Measurements from ENCODE around the gene CDCA7. TPM values are rescaled to one million over a fixed set of nuclear protein-coding genes. Genes with fewer than 3 reads are reported as not detected.

CDCA7 gene
- total and polyA plus RNA-seq, 4 donors = 0.08 to 7.9 (median 0.17) TPM

DNA sequence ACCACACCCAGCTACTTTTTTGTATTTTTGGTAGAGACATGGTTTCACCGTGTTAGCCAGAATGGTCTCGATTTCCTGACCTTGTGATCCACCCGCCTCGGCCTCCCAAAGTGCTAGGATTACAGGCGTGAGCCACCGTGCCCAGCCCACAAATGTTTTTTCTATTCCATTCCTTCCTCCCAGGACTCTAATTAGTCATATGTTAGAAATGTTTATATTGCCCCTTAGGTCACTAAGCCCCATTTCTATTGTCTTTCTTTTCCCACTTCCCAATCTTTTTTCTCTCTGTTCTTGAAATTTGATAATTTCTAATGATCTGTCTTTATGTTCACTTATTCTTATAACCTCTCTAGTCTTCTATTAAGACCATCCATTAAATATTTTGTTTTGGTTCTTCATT lies 31.3 kb upstream of the CDCA7 start:
- no peak for TF ChIP-seq ZBTB33 (IDR thresholded peaks at IDR 0.05)
- no peak for TF ChIP-seq JUND (IDR thresholded peaks at IDR 0.05)
- TF ChIP-seq FOXA2 (IDR thresholded peaks at IDR 0.05) = no peak
- no peak for TF ChIP-seq SP1 (IDR thresholded peaks at IDR 0.05)
- TF ChIP-seq, protein P1, sequence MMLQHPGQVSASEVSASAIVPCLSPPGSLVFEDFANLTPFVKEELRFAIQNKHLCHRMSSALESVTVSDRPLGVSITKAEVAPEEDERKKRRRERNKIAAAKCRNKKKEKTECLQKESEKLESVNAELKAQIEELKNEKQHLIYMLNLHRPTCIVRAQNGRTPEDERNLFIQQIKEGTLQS (IDR thresholded peaks at IDR 0.05) = no peak
- TF ChIP-seq RAD21 (IDR thresholded peaks at IDR 0.05) = no peak
- TF ChIP-seq, protein P2, sequence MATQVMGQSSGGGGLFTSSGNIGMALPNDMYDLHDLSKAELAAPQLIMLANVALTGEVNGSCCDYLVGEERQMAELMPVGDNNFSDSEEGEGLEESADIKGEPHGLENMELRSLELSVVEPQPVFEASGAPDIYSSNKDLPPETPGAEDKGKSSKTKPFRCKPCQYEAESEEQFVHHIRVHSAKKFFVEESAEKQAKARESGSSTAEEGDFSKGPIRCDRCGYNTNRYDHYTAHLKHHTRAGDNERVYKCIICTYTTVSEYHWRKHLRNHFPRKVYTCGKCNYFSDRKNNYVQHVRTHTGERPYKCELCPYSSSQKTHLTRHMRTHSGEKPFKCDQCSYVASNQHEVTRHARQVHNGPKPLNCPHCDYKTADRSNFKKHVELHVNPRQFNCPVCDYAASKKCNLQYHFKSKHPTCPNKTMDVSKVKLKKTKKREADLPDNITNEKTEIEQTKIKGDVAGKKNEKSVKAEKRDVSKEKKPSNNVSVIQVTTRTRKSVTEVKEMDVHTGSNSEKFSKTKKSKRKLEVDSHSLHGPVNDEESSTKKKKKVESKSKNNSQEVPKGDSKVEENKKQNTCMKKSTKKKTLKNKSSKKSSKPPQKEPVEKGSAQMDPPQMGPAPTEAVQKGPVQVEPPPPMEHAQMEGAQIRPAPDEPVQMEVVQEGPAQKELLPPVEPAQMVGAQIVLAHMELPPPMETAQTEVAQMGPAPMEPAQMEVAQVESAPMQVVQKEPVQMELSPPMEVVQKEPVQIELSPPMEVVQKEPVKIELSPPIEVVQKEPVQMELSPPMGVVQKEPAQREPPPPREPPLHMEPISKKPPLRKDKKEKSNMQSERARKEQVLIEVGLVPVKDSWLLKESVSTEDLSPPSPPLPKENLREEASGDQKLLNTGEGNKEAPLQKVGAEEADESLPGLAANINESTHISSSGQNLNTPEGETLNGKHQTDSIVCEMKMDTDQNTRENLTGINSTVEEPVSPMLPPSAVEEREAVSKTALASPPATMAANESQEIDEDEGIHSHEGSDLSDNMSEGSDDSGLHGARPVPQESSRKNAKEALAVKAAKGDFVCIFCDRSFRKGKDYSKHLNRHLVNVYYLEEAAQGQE (IDR thresholded peaks at IDR 0.05) = no peak
- no peak for TF ChIP-seq RXRA (IDR thresholded peaks at IDR 0.05)
- TF ChIP-seq MAX (IDR thresholded peaks at IDR 0.05) = no peak
- TF ChIP-seq FOXA1 (IDR thresholded peaks at IDR 0.05) = no peak
- no peak for TF ChIP-seq EGR1 (IDR thresholded peaks at IDR 0.05; ENCODE audit: low read depth in 2 of 2)
- TF ChIP-seq GABPA (IDR thresholded peaks at IDR 0.05 in 1 of 2, conservative IDR thresholded peaks at IDR 0.05 in 1 of 2) = no peak
- TF ChIP-seq NR2F2 (IDR thresholded peaks at IDR 0.05) = no peak
- TF ChIP-seq HNF4A (conservative IDR thresholded peaks at IDR 0.05) = no peak
- no peak for TF ChIP-seq TAF1 (conservative IDR thresholded peaks at IDR 0.05)
- TF ChIP-seq, protein P3, sequence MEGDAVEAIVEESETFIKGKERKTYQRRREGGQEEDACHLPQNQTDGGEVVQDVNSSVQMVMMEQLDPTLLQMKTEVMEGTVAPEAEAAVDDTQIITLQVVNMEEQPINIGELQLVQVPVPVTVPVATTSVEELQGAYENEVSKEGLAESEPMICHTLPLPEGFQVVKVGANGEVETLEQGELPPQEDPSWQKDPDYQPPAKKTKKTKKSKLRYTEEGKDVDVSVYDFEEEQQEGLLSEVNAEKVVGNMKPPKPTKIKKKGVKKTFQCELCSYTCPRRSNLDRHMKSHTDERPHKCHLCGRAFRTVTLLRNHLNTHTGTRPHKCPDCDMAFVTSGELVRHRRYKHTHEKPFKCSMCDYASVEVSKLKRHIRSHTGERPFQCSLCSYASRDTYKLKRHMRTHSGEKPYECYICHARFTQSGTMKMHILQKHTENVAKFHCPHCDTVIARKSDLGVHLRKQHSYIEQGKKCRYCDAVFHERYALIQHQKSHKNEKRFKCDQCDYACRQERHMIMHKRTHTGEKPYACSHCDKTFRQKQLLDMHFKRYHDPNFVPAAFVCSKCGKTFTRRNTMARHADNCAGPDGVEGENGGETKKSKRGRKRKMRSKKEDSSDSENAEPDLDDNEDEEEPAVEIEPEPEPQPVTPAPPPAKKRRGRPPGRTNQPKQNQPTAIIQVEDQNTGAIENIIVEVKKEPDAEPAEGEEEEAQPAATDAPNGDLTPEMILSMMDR (IDR thresholded peaks at IDR 0.05; ENCODE audit: low read depth, low read length, missing input control) = no peak
- no peaks in the 10 kb centered on the region for H3K4me1 ChIP-seq (ENCODE audit: control insufficient read depth in 4 of 4, insufficient read depth in 4 of 4, low read length in 3 of 4)
- no peak overlapping the region for H3K9ac ChIP-seq (ENCODE audit: low read depth in 1 of 2, low read length in 2 of 2)
- no peak overlapping the region for H3K27ac ChIP-seq (ENCODE audit: low read depth in 1 of 2, low read length in 2 of 2)
- H3K9me3 ChIP-seq (ENCODE audit: control insufficient read depth in 4 of 4, low read length in 3 of 4) = peaks cover 2 to 12% (median 5%) of the 10 kb centered on the region in 4 donors
- no peak for DNase-seq (ENCODE audit: low spot score)
- no peaks in the 10 kb centered on the region for H3K27me3 ChIP-seq (ENCODE audit: control insufficient read depth in 4 of 4, insufficient read depth in 4 of 4, low read length in 3 of 4)
- no peak overlapping the region for H3K4me3 ChIP-seq (ENCODE audit: low read depth in 1 of 3, low read length in 3 of 3)
- WGBS = 93% methylated on average over 6 of the region's 6 CpGs
- no peaks in the 10 kb centered on the region for H3K36me3 ChIP-seq (ENCODE audit: control insufficient read depth in 4 of 4, insufficient read depth in 3 of 4, low read depth in 1 of 4, low read length in 3 of 4)

DNA sequence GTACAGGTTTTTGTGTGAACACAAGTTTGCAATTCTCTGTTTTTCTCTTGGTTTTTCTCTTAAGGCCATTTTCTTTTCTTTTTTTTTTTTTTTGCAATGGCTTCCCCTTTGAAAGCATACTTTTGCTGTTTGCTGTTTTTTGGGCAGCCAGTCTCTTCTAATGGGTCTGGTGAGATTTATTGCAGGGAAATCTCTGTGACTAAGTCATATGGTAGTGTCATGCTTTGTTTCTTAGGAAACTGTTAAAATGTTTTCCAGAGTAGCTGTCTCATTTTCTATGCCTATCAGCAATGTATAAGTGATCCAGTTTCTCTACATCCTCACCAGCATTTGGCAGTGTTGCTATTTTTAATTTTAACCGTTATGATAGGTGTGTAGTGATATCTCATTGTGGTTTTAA lies 27.9 kb upstream of the CDCA7 start:
- 73% methylated on average over 1 of the region's 1 CpG for WGBS
- TF ChIP-seq, protein P2 (IDR thresholded peaks at IDR 0.05) = no peak
- TF ChIP-seq TAF1 (conservative IDR thresholded peaks at IDR 0.05) = no peak
- no peak for TF ChIP-seq FOXA2 (IDR thresholded peaks at IDR 0.05)
- TF ChIP-seq, protein P1 (IDR thresholded peaks at IDR 0.05) = no peak
- no peak for TF ChIP-seq JUND (IDR thresholded peaks at IDR 0.05)
- no peak for TF ChIP-seq NR2F2 (IDR thresholded peaks at IDR 0.05)
- TF ChIP-seq GABPA (IDR thresholded peaks at IDR 0.05 in 1 of 2, conservative IDR thresholded peaks at IDR 0.05 in 1 of 2) = no peak
- no peak for TF ChIP-seq EGR1 (IDR thresholded peaks at IDR 0.05; ENCODE audit: low read depth in 2 of 2)
- no peak for TF ChIP-seq HNF4G (IDR thresholded peaks at IDR 0.05)
- TF ChIP-seq HNF4A (conservative IDR thresholded peaks at IDR 0.05) = no peak
- no peak for TF ChIP-seq YY1 (IDR thresholded peaks at IDR 0.05)

More for the DNA sequence above, 27.9 kb upstream of the CDCA7 start:
- DNase-seq (ENCODE audit: low spot score) = no peak
- Histone ChIP-seq H3K9ac (ENCODE audit: low read depth in 1 of 2, low read length in 2 of 2) (no peak overlapping the region), H3K9me3 (ENCODE audit: control insufficient read depth in 4 of 4, low read length in 3 of 4) (peaks cover 2 to 13% (median 9%) of the 10 kb centered on the region in 4 donors), H3K4me1 (ENCODE audit: control insufficient read depth in 4 of 4, insufficient read depth in 4 of 4, low read length in 3 of 4) (no peaks in the 10 kb centered on the region), H3K4me3 (ENCODE audit: low read depth in 1 of 3, low read length in 3 of 3) (no peak overlapping the region), H3K27me3 (ENCODE audit: control insufficient read depth in 4 of 4, insufficient read depth in 4 of 4, low read length in 3 of 4) (no peaks in the 10 kb centered on the region), H3K36me3 (ENCODE audit: control insufficient read depth in 4 of 4, insufficient read depth in 3 of 4, low read depth in 1 of 4, low read length in 3 of 4) (no peaks in the 10 kb centered on the region), H3K27ac (ENCODE audit: low read depth in 1 of 2, low read length in 2 of 2) (no peak overlapping the region)
